HG03571 (cell line): ENCODE measurements around the gene NOL4L.
"Not testable (repeated sequence)": the region's sequence is repeated elsewhere in the genome, so short reads cannot be mapped to it uniquely, and the experiment has no call there.

Source experiments
- ATAC-seq: cut with Tn5 transposase; IDR thresholded peaks from one replicate; pipeline ENCODE4 v1.9.1; 2021; ENCODE audit not compliant: unreplicated experiment

The NOL4L gene

DNA sequence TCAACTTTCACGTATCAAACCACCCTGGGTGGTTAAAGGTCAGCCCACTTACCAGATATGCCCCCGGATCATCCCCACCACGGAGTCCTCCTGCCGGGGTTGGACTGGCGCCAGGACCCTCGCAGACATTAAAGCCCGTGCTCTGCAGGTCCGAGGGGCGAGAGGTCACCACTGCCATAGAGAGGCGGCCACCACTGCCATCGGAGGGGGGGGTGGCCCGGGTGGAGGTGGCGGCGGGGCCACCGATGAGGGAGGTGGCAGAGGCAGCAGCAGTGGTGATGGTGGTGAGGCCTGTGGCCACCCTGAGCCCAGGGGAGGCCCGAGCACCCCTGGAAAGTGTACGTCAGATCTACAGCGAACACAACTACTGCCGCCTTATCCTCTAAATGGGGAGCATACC is 150.7 kb downstream of the NOL4L start:
- ATAC-seq: no peak

DNA sequence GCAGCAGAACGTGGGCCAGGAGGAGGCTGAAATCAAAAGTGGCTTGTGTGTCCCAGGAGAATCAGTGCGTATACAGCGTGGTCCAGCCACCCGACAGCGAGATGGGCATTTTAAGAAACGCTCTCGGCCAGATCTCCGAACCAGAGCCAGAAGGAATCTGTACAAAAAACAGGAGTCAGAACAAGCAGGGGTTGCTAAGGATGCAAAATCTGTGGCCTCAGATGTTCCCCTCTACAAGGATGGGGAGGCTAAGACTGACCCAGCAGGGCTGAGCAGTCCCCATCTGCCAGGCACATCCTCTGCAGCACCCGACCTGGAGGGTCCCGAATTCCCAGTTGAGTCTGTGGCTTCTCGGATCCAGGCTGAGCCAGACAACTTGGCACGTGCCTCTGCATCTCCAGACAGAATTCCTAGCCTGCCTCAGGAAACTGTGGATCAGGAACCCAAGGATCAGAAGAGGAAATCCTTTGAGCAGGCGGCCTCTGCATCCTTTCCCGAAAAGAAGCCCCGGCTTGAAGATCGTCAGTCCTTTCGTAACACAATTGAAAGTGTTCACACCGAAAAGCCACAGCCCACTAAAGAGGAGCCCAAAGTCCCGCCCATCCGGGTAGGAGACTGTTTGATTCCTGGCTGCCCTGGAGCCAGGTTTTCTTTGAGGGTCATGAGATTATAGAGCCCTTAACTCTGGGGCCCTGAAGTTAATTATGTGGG is 151.7 kb downstream of the NOL4L start:
- no peak for ATAC-seq

DNA sequence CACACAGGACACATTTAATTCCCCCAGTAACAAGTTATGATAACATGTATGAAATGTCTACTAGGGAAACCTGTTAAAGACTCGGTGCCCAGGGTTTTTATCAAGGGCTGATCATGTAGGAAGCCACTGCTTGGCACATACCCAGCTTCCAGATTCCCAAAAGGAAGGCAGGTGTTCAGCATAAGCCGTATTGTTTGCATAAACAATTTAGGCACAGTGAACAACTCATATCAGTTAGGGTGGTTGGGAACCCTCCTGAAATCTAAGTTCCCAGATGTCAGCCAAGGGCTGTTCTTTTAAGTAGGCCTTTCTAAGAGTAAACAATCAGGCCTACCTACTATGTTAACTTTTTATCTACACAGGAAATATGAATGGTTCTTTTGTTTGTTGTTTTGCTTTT is 152.9 kb downstream of the NOL4L start:
- no peak for ATAC-seq

DNA sequence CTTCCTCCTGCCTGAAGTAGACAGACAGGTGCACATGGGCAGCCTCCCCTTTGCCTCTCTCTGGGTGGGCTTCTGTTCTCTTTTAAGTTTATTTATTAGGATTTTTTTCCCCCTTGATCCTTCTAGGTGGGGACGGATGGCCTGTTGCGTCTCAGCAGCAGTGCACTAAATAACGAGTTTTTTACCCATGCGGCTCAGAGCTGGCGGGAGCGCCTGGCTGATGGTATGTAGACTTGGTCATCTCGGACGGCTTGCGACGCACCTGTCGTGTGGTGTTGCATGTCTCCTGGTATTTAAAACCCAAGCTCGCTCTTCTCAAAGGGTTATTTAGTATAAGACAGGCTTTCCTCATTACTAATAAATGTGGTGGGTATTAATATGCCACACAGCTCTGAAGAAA is 153.7 kb downstream of the NOL4L start:
- no peak for ATAC-seq

DNA sequence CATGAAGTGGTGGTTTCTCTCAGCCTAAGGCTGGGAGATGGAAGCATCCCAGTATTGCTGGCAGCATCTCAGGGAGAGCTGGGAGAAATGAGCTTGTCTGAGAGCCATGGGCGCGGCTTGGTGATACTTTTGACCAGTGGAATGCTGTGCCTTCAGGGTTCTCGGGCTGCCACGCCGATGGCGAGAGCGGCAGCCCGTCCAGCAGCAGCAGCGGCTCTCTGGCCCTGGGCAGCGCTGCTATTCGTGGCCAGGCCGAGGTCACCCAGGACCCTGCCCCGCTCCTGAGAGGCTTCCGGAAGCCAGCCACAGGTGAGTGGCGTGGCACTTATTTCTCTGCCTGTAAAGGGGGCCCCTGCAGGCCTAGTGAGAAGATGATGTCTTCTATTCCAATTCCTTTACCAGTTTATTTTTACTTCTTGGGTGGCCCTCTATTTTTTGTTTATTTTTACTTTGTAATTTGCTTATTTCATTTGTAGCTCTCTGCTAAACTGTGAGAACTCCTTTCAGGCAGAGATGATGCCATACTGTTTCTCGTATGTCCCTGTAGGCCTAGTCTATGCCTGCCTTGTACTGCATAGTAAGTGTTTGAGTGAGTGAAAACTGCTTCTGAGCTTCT is 155.3 kb downstream of the NOL4L start:
- no peak for ATAC-seq

DNA sequence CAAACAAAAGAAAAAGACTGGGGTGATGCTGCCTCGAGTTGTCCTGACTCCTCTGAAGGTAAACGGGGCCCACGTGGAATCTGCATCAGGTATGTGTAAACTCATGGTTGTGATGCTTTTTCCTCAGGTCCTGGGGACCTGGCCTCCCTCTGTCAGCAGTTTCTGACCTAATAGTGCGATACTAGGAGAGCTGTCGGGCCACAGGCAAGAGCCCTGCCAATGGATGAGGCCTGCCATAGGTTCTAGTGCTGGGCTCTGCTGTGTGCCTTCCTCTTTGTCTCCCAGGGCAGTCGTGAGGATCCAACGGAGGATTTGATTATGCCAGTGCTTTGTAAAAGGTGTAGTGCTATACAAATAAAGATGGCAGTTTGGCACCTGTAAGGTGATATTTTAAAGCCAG is 155.8 kb downstream of the NOL4L start:
- ATAC-seq: no peak

DNA sequence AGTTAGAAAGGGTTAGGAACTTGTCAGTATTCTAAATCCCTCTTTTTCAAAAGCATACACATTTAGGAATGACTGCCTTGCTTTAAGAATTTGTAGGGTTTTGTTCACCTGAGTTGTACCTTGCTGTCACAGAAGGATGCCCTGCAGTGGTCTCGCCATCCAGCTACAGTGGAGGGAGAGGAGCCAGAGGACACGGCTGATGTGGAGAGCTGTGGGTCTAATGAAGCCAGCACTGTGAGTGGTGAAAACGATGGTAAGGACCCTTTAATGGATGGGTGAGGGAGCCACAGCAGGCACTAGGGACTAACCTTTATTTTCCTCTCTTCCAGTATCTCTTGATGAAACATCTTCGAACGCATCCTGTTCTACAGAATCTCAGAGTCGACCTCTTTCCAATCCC is 157.1 kb downstream of the NOL4L start:
- ATAC-seq: no peak

DNA sequence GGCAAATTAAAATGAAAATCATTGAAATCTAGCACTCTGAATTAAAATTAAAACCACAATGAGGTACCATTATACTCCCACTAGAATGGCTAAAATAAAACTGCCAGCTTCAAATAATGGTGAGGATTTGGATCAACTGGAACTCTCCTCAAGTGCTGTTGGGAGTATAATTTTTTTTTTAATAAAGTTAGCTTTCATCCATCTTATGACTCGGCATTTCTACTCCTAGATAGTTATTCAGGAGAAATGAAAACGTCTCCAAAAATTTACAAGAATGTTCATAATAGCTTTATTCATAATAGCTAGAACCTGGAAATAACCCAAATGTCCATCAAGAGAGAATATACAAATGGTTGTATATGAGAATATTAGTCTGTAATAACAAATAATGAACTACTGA is 163.8 kb downstream of the NOL4L start:
- ATAC-seq: no peak

DNA sequence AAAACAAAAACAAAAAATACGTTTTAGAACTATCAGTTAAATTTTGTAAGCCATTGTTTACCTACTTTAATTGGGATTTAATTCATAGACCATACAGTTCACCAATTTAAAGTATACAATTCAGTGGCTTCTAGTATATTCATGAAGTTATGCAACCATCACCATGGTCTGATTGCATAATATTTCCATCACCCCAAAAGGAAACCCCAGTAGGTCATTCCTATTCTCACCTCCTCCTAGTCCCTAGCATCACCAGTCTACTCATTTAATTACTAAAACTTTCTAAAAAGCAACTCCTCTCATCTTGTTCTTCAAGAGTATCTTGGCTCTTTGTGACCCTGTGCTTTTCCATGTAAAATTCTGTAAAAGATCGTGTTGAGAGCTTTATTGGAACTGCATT is 166.8 kb downstream of the NOL4L start:
- no peak for ATAC-seq

DNA sequence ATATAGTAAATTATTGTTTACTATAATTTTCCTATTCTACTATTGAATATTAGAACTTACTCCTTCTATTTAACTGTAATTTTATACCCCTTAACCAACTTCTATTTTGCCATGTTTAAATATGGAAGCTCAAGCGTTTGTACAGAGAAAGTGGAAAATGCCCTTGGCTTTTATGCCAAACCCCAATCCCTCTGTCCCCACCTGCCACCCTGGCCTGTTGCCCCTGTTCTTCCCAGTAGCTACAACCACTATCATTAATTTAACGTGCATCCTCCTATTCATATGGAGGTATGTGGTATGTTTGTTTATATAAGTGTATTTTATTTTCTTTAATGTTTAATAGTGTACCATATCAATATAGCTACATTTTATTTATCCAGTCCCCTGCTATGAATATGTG is 168.9 kb downstream of the NOL4L start:
- ATAC-seq: no peak

DNA sequence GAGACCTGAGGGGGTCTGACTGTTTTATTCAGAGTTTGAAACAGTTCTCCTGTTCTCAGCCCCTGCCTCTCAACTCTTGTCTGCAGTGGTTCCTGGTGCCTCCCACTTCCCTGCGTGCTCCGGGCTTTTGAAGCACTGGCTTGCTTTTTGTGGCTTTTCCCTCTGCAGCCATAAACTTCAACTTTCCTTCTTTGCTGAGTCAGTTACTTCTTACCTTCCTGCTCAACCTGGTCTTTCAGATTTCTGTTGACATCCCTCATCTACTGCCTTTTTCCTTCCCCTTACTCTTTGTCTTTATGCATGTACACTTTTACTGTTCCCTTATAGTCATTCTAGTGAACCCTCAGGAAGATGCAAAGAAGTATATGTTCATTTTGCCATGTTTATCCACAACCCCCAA is 169.6 kb downstream of the NOL4L start:
- no peak for ATAC-seq

DNA sequence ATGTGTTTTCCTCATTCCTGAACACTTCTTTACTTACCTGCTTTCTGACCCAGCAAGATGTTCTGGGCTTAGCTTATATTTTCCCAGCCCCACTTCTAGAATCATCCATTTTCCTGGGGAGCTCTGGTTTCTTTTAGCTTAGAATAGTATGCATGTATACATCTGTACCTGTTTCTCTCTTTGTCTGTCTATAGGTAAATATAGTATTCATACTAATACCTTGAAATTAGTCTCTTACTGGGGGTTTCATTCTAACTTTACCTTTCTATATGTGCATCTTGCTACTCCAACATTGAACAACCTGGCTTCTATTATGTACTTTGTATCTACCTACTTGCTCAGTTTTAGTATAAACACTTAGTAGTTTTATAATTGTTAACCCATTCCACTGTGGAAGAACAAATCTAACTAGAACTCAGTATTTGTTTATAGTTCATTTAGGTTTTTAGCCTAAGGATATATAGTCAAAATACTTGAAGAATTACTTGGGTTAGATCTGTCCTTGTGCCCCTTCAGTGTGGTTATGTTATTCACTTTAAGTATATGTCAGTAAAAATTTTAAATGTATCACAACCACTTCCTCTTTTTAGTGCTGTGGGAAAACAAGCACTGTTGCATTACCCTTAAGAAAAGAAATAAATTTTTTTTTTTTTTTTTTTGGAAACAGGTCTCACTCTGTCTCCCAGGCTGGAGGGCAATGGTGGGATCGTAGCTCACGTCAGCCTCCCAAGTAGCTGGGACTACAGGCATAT is 173.0 kb downstream of the NOL4L start:
- no peak for ATAC-seq

DNA sequence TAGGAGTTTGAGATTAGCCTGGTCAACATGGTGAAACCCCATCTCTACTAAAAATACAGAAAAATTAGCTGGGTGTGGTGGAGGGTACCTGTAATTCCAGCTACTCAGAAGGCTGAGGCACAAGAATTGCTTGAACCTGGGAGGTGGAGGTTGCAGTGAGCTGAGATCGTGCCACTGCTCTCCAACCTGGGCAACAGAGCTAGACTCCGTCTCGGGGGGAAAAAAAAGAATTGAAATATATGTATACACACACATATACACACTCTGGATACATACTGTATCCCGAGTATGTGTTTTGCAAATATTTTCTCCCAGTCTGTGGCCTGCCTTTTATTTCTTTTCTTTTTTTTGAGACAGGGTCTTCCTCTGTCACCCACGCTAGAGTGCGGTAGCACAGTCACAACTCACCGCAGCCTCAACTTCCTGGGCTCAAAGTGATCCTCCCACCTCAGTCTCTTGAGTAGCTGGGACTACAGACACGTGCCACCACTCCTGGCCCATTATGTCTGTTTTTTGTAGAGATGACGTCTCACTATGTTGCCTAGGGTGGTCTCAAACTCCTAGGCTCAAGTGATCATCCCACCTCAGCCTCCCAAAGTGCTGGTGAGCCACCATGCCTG is 177.9 kb downstream of the NOL4L start:
- ATAC-seq: not testable (repeated sequence)

DNA sequence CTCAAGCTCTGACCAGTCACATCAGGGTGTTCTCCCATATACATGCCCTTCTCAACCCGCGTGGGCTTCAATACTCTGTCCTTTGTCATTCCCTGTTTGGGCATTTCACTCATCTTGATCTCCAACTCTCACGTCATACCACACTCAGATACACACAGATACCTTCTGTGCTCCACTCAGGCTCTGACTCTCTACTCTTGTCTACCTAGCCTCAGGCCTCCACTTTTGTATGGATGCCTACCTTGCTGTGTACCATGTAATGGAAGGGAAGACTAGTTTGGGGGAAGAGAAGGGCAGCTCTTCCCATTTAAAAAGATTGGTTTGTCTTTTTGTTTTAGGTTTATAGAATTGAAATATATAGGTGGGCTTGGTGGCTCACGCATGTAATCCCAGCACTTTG is 178.4 kb downstream of the NOL4L start:
- ATAC-seq: no peak

DNA sequence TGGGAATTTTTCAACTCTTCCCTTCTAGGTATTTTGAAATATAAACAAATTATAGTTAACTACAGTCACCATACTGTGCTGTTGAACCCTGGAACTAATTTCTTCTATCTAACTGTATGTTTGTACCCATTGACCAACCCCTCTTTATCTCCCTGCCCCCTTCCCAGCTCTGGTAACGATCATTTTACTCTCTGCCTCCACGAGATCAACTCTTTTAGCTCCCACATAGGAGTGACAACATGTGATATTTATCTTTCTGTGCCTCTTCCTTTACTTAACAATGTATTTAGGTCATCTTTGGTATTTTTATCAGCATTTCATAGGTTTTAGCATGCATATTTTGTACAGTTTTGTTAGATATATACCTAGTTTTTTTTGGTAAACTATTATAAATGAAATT is 181.1 kb downstream of the NOL4L start:
- ATAC-seq: no peak

DNA sequence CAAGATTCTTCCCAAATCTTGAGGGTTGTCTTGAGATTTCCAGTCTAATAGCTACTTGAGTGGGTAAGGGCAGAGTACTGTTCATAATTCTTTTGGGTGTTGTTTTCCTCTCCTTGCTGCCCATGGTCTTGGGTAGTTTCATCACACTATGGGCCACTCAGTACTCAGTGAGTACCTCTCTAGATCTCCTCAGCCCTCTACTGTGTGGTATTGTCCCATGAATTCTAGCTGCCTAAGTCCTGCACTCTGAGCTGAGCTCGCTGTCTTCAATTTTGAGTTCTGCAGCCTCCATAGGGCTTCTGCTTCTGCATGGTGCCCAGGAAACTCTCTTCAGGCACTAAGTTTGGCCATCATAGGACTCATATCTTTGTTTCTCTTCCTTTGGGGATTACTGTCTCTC is 184.7 kb downstream of the NOL4L start:
- ATAC-seq: no peak

DNA sequence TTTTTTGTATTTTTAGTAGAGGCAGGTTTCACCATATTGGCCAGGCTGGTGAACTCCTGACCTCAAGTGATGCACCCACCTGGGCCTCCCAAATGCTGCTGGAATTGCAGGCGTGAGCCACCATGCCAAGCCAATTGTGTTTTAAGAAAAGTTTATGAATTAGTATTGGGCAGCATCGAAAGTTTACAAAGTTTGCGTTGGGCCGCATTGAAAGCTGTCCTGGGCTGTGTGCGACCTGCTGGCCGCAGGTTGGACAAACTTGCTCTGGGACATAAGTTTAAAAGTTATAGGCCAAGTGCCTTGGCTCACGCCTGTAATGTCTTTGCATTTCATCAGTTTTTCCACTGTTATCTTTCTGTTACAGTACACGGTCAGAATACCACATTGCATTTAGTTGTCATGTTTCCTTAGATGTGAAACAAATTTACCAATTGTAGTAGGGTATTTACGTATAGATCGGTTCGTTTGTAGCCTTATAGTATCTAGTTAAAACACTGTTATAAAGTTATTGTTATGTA is 187.5 kb downstream of the NOL4L start:
- ATAC-seq: no peak

DNA sequence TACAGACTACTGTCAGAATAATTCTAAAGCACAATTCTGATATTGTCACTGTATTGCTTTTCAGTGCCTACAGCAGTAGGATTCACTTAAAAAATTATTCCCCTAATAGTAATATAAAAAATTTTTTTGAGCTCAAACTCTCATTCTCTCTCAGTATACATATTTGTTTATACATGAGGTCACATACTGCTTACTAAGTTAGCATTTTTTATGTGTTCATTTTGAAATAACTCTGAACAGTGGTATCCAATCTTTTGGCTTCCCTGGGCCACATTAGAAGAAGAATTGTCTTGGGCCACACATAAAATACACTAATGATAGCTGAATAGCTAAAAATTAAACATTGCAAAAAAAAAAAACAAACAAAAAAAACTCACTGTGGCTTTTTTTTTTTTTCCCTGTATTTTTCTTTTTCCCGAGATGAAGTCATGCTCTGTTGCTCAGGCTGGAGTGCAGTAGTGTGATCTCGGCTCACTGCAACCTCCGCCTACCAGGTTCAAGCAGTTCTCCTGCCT is 188.4 kb downstream of the NOL4L start:
- no peak for ATAC-seq

DNA sequence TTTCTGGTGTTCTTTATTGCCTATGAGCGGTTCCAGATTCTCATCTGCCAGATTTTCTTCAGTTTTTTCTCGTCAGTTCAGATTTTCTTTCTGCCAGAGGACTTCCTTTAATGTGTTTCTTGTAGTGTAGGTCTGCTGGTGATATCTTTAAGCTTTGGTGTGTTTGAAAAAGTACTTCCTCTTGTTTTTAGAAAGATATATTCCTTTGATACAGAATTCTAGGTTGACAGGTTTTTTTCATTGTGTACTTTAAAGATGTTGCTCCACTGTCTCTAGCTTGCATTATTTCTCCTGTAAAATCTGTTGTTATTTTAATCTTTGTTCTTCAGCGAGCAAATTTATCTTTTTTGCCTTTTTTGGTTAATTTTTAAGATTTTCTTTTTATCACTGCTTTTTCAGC is 190.1 kb downstream of the NOL4L start:
- ATAC-seq: no peak
